ENCODE measurements around the gene KCNJ5. TPM values are rescaled to one million over a fixed set of nuclear protein-coding genes. Genes with fewer than 3 reads are reported as not detected.

Gene KCNJ5
- total RNA-seq, 2 donors from 2014 or later: 8.2 to 23.3 TPM

GRCh38 chr11:128857341-128857740 lies 33.8 kb upstream of the KCNJ5 start:
- H3K4me3 ChIP-seq: no peak overlapping the region
- no peak for DNase-seq (ENCODE audit: low spot score)
- peaks cover 0 to 11% of the 10 kb centered on the region in 2 donors for H3K4me1 ChIP-seq
- H3K9me3 ChIP-seq: no peaks in the 10 kb centered on the region
- no peak overlapping the region for H3K27ac ChIP-seq
- H3K36me3 ChIP-seq: no peaks in the 10 kb centered on the region
- H3K27me3 ChIP-seq: no peaks in the 10 kb centered on the region
- no peak for TF ChIP-seq CTCF (IDR thresholded peaks at IDR 0.05)

- peaks cover 0 to 11% of the 10 kb centered on the region in 2 donors for H3K4me1 ChIP-seq
- H3K27me3 ChIP-seq: no peaks in the 10 kb centered on the region
- peak; percentile 90 to 95 for TF ChIP-seq CTCF (IDR thresholded peaks at IDR 0.05)
- peak overlapping the region in 1 of 2 donors; percentile 8 for H3K27ac ChIP-seq
- DNase-seq (ENCODE audit: low spot score): peak; percentile 67
- no peaks in the 10 kb centered on the region for H3K9me3 ChIP-seq
- H3K4me3 ChIP-seq: no peak overlapping the region
- no peaks in the 10 kb centered on the region for H3K36me3 ChIP-seq
These were observed 31.4 kb upstream of the KCNJ5 start for GRCh38 chr11:128859563-128860441.

GRCh38 chr11:128860571-128861361 lies 30.4 kb upstream of the KCNJ5 start:
- H3K4me1 ChIP-seq: peaks cover 0 to 11% of the 10 kb centered on the region in 2 donors
- H3K36me3 ChIP-seq: no peaks in the 10 kb centered on the region
- H3K27me3 ChIP-seq: no peaks in the 10 kb centered on the region
- no peak for TF ChIP-seq CTCF (IDR thresholded peaks at IDR 0.05)
- H3K27ac ChIP-seq: no peak overlapping the region
- H3K4me3 ChIP-seq: no peak overlapping the region
- no peaks in the 10 kb centered on the region for H3K9me3 ChIP-seq
- no peak for DNase-seq (ENCODE audit: low spot score)

GRCh38 chr11:128862406-128862805 lies 28.8 kb upstream of the KCNJ5 start:
- TF ChIP-seq CTCF (IDR thresholded peaks at IDR 0.05): no peak
- Histone ChIP-seq H3K27ac (no peak overlapping the region), H3K27me3 (no peaks in the 10 kb centered on the region), H3K4me1 (peaks cover 0 to 11% of the 10 kb centered on the region in 2 donors), H3K9me3 (no peaks in the 10 kb centered on the region), H3K36me3 (no peaks in the 10 kb centered on the region), H3K4me3 (no peak overlapping the region)
- no peak for DNase-seq (ENCODE audit: low spot score)

GRCh38 chr11:128862908-128863660 lies 28.1 kb upstream of the KCNJ5 start:
- H3K36me3 ChIP-seq: no peaks in the 10 kb centered on the region
- H3K4me3 ChIP-seq: no peak overlapping the region
- no peak overlapping the region for H3K27ac ChIP-seq
- DNase-seq (ENCODE audit: low spot score): no peak
- TF ChIP-seq CTCF (IDR thresholded peaks at IDR 0.05): no peak
- no peaks in the 10 kb centered on the region for H3K27me3 ChIP-seq
- no peaks in the 10 kb centered on the region for H3K9me3 ChIP-seq
- peaks cover 0 to 11% of the 10 kb centered on the region in 2 donors for H3K4me1 ChIP-seq

Measured in right atrium auricular region (tissue), 2 donors.